PC-3 (cell line): ENCODE measurements around the gene FIBCD1. TPM values are rescaled to one million over a fixed set of nuclear protein-coding genes. Genes with fewer than 3 reads are reported as not detected.

Experiments
- ATAC-seq: fragments of 200-7000 bp; cut with Tn5 transposase; 2 replicates; pipeline ENCODE4 v1.9.1; 2020; ENCODE audit warnings: mild to moderate bottlenecking, moderate library complexity
- BruUV-seq: library from RNA; stranded (reverse); fragments of 400-500 nt; replicated peaks from 2 replicates; lab custom pipeline; 2021; lab: Mats Ljungman, UMichigan
- CTCF ChIA-PET: fragments of 300-600 bp; sonication (Branson Sonifier 250); formaldehyde crosslinking; loops from one replicate; lab custom pipeline; 2022; ENCODE audit warnings: antibody characterized with exemption; lab: Charles Lee
- POLR2A ChIA-PET: fragments of 300-600 bp; sonication (Branson Sonifier 250); formaldehyde crosslinking; loops from one replicate; lab custom pipeline; 2022; ENCODE audit warnings: antibody characterized with exemption; ENCODE audit not compliant: unreplicated experiment; lab: Charles Lee
- DNase-seq: peaks from one replicate; pipeline ENCODE4 v3.0.0-alpha.2; 2015
- H2AFZ ChIP-seq: fragments of 300-600 bp; sonication (generic); 2 replicates; pipeline ENCODE4 v1.6.0; 2016; ENCODE audit warnings: antibody characterized with exemption, low read length
- H3F3A ChIP-seq: fragments of 300-600 bp; sonication (generic); one replicate; pipeline ENCODE4 v1.6.0; 2017; ENCODE audit warnings: antibody characterized with exemption, low read length, control low read depth, mild to moderate bottlenecking; ENCODE audit not compliant: unreplicated experiment
- H3K27ac ChIP-seq: fragments of 300-600 bp; sonication (generic); 2 replicates; pipeline ENCODE4 v1.5.1; 2016; ENCODE audit warnings: mild to moderate bottlenecking, low read length
- H3K27me3 ChIP-seq: fragments of 300-600 bp; sonication (generic); 2 replicates; pipeline ENCODE4 v1.6.1; 2016; ENCODE audit warnings: low read length, mixed read lengths
- H3K36me3 ChIP-seq: fragments of 300-600 bp; sonication (generic); 2 replicates; pipeline ENCODE4 v1.6.1; 2016; ENCODE audit warnings: low read depth, mixed run types, low read length, mixed read lengths
- H3K4me1 ChIP-seq: fragments of 300-600 bp; sonication (generic); 2 replicates; pipeline ENCODE4 v1.5.1; 2016; ENCODE audit warnings: low read length; ENCODE audit not compliant: insufficient read depth
- H3K4me2 ChIP-seq: fragments of 300-600 bp; sonication (generic); 2 replicates; pipeline ENCODE4 v1.6.0; 2016; ENCODE audit warnings: low read length
- H3K4me3 ChIP-seq: fragments of 300-600 bp; sonication (generic); 2 replicates; pipeline ENCODE4 v1.5.1; 2016; ENCODE audit warnings: mild to moderate bottlenecking, low read length, mixed read lengths
- H3K79me2 ChIP-seq: fragments of 300-600 bp; sonication (generic); 2 replicates; pipeline ENCODE4 v1.6.1; 2017; ENCODE audit warnings: low read length, mixed read lengths
- H3K9ac ChIP-seq: fragments of 300-600 bp; sonication (generic); 2 replicates; pipeline ENCODE4 v1.6.0; 2016; ENCODE audit warnings: mild to moderate bottlenecking, low read length
- H3K9me2 ChIP-seq: fragments of 300-600 bp; sonication (generic); replicated peaks from 2 replicates; pipeline ENCODE4 v1.6.1; 2016; ENCODE audit warnings: mixed run types, low read length, mixed read lengths
- H3K9me3 ChIP-seq: fragments of 300-600 bp; sonication (generic); 2 replicates; pipeline ENCODE4 v1.6.1; 2016; ENCODE audit warnings: low read length, mixed read lengths
- H4K20me1 ChIP-seq: fragments of 300-600 bp; sonication (generic); 2 replicates; pipeline ENCODE4 v1.6.1; 2016; ENCODE audit warnings: low read length, mixed read lengths
- CTCF ChIP-seq: fragments of 300-600 bp; sonication (generic); conservative IDR thresholded peaks from 2 replicates; pipeline ENCODE4 v1.5.1; 2017; ENCODE audit warnings: antibody characterized with exemption, low read depth, mild to moderate bottlenecking, low read length
- EZH2 ChIP-seq: fragments of 300-600 bp; sonication (generic); IDR thresholded peaks from one replicate; pipeline ENCODE4 v1.6.1; 2017; ENCODE audit warnings: antibody characterized with exemption, mild to moderate bottlenecking, low read length; ENCODE audit not compliant: unreplicated experiment
- EZH2phosphoT487 ChIP-seq: fragments of 300-600 bp; sonication (generic); IDR thresholded peaks from 2 replicates; pipeline ENCODE4 v1.6.1; 2018; ENCODE audit warnings: mild to moderate bottlenecking, antibody characterized with exemption, low read length, borderline replicate concordance
- intact Hi-C: fragments of 100-400 bp; cut with micrococcal nuclease; formaldehyde crosslinking; loops from 2 replicates; pipeline ENCODE4 v1.9.0; 2023
- total RNA-seq: library from RNA; depleted of rRNA; stranded (reverse); fragments of >200 nt; gene quantifications from 2 replicates; pipeline ENCODE4 v1.2.3, GENCODE V29; 2014

The FIBCD1 gene
- total RNA-seq, 1 experiment from 2014 or later, result 8.9 TPM

GRCh38 chr9:130879863-130880411 lies 59.1 kb downstream of the FIBCD1 start:
- CTCF ChIA-PET, result no interaction called here
- Histone ChIP-seq H3K27me3 (no peaks in the 10 kb centered on the region), H3K4me1 (no peaks in the 10 kb centered on the region; the same call in 1 of the 2 replicates)

DNA sequence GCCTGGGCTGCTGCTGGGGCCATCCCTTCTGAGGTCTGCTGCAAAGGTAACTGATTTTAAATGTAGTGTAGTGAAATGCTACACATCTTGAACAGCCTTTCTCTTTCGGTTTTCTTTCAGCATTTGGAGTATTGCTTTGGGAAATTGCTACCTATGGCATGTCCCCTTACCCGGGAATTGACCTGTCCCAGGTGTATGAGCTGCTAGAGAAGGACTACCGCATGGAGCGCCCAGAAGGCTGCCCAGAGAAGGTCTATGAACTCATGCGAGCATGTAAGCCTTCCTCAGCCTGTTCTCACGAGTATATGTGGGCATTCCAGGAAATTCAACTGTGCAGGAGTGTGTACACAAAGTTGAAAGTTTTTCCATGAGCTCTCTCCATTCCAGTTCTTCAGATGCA lies 60.8 kb downstream of the FIBCD1 start:
- Histone ChIP-seq H3K9me2 (no peaks in the 10 kb centered on the region), H3K9me3 (no peaks in the 10 kb centered on the region), H3K36me3 (peaks cover 8% of the 10 kb centered on the region), H3K79me2 (no peaks in the 10 kb centered on the region), H3K4me2 (no peak overlapping the region), H3K4me3 (no peak overlapping the region), H3K9ac (no peak overlapping the region), H3K27me3 (no peaks in the 10 kb centered on the region), H2AFZ (no peak overlapping the region), H4K20me1 (no peaks in the 10 kb centered on the region), H3F3A (no peaks in the 10 kb centered on the region), H3K4me1 (no peaks in the 10 kb centered on the region; the same call in 1 of the 2 replicates), H3K27ac (no peak overlapping the region)
- intact Hi-C loops, result no loop called here
- ChIA-PET POLR2A (no interaction called here), CTCF (no interaction called here)
- BruUV-seq, result no TSS peak
- DNase-seq, result no peak
- TF ChIP-seq EZH2 (no peak), EZH2phosphoT487 (no peak), CTCF (no peak)
- ATAC-seq, result no peak

More at GRCh38 chr9:130879863-130880411, 59.1 kb downstream of the FIBCD1 start:
- peaks cover 3% of the 10 kb centered on the region for H3K36me3 ChIP-seq
- no peaks in the 10 kb centered on the region for H3K79me2 ChIP-seq
- intact Hi-C loops, result no loop called here
- H3K4me3 ChIP-seq, result no peak overlapping the region
- DNase-seq (no peak), ATAC-seq (no peak)
- no peaks in the 10 kb centered on the region for H3K9me2 ChIP-seq
- H4K20me1 ChIP-seq, result no peaks in the 10 kb centered on the region
- H3K9ac ChIP-seq, result no peak overlapping the region
- H3F3A ChIP-seq, result no peaks in the 10 kb centered on the region
- no peak for TF ChIP-seq CTCF
- no peak for TF ChIP-seq EZH2
- no peak for TF ChIP-seq EZH2phosphoT487
- POLR2A ChIA-PET, result no interaction called here
- BruUV-seq, result no TSS peak
- H3K9me3 ChIP-seq, result no peaks in the 10 kb centered on the region
- H3K27ac ChIP-seq, result no peak overlapping the region
- H3K4me2 ChIP-seq, result no peak overlapping the region
- H2AFZ ChIP-seq, result no peak overlapping the region

DNA sequence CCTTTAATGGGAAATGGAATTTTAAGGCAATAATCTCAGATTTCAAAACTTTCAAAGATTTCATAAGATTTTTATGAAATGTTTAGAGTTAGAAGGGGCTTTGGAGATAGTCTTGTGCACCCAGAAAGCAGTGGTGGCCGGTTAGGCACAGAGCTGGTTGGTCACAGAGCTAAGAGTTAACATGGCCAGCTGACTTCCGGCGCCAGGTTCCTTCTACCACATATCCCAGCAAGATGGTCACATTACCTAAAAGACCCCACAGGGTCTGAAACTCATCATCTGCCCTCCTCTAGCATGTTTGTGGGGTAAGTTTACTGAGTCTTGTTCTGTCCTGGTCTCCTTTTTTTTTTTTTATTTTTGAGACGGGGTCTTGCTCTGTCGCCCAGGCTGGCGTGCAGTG lies 61.7 kb downstream of the FIBCD1 start:
- no peaks in the 10 kb centered on the region for H3K79me2 ChIP-seq

More for the DNA sequence above, 61.7 kb downstream of the FIBCD1 start:
- Histone ChIP-seq H3K9me2 (no peaks in the 10 kb centered on the region), H3K27me3 (no peaks in the 10 kb centered on the region), H3K4me2 (no peak overlapping the region), H3K9ac (no peak overlapping the region), H3K9me3 (no peaks in the 10 kb centered on the region), H3K27ac (no peak overlapping the region), H3K4me3 (no peak overlapping the region), H3K36me3 (peaks cover 8% of the 10 kb centered on the region), H2AFZ (no peak overlapping the region), H4K20me1 (no peaks in the 10 kb centered on the region), H3F3A (no peaks in the 10 kb centered on the region), H3K4me1 (no peaks in the 10 kb centered on the region)
- CTCF ChIA-PET, result no interaction called here
- intact Hi-C loops, result no loop called here
- POLR2A ChIA-PET, result no interaction called here
- no TSS peak for BruUV-seq
- TF ChIP-seq CTCF (no peak), EZH2 (no peak), EZH2phosphoT487 (no peak)
- ATAC-seq (no peak), DNase-seq (no peak)
